Stomach (tissue), 9 donors: Measurements from ENCODE around the gene PTPRJ. TPM values are rescaled to one million over a fixed set of nuclear protein-coding genes. Genes with fewer than 3 reads are reported as not detected.
"Not testable (repeated sequence)": the region's sequence is repeated elsewhere in the genome, so short reads cannot be mapped to it uniquely, and the experiment has no call there.

ENCODE experiments used
- DNase-seq, 2 donors: peaks; one replicate each; pipeline versions ENCODE4 v3.0.0 to v3.0.0-alpha.2; 2013 to 2019
- H3K27ac ChIP-seq, 5 donors: fragments of 200-600 bp in 4 of 5; sonication (generic) in 4 of 5; one replicate each; pipeline ENCODE4 v1.5.1; 2013 to 2019; ENCODE audit warnings: mild to moderate bottlenecking in 1 of 5, moderate library complexity in 1 of 5
- H3K27me3 ChIP-seq, 3 donors: fragments of 200-600 bp; sonication (generic); one replicate each; pipeline ENCODE4 v1.5.1; 2017 to 2019; ENCODE audit warnings: mixed run types in 1 of 3
- H3K36me3 ChIP-seq, 4 donors: fragments of 200-600 bp; sonication (generic); 1 replicate in 3 of 4; 2 replicates in 1 of 4; pipeline ENCODE4 v1.5.1; 2016 to 2019
- H3K4me1 ChIP-seq, 4 donors: fragments of 200-600 bp; sonication (generic); one replicate each; pipeline ENCODE4 v1.5.1; 2016 to 2019
- H3K4me3 ChIP-seq, 4 donors: fragments of 200-600 bp; sonication (generic) in 3 of 4; one replicate each; pipeline ENCODE4 v1.5.1; 2016 to 2019; ENCODE audit warnings: mild to moderate bottlenecking in 1 of 4
- H3K9me3 ChIP-seq, 4 donors: fragments of 200-600 bp; sonication (generic); one replicate each; pipeline ENCODE4 v1.5.1; 2016 to 2019
- CTCF ChIP-seq, 7 experiments: fragments of 450-650 bp in 4 of 7; fragments of 200-600 bp in 3 of 7; sonication (generic) in 3 of 7; IDR thresholded peaks; one replicate each; pipeline ENCODE4 v1.5.1; 2016 to 2019; ENCODE audit warnings: antibody characterized with exemption in 7 of 7, control low read depth in 2 of 7, mild to moderate bottlenecking in 1 of 7
- EP300 ChIP-seq: sonication (generic); formaldehyde crosslinking; IDR thresholded peaks from one replicate; pipeline ENCODE4 v1.6.1; 2017; ENCODE audit warnings: antibody characterized with exemption
- POLR2A ChIP-seq, 4 donors: fragments of 450-650 bp; IDR thresholded peaks; one replicate each; pipeline ENCODE4 v1.6.1; 2016; ENCODE audit warnings: antibody characterized with exemption in 4 of 4, control low read depth in 2 of 4, mild to moderate bottlenecking in 1 of 4, moderate library complexity in 1 of 4
- POLR2AphosphoS5 ChIP-seq, 3 donors: sonication (generic); formaldehyde crosslinking; IDR thresholded peaks; one replicate each; pipeline ENCODE4 v1.6.1; 2016; ENCODE audit warnings: antibody characterized with exemption in 3 of 3
- WGBS, 5 donors: extraction: QIAGEN DNeasy Blood & Tissue Kit in 3 of 5; methylation state at CpG; one replicate each; pipeline versions ENCODE4 v1.1.5 to v1.1.7; 2013 to 2018; 5-methylcytosine and 5-hydroxymethylcytosine counted together
- intact Hi-C: fragments of 100-400 bp; cut with DNase I; formaldehyde crosslinking; loops from one replicate; pipeline ENCODE4 v1.15.1; 2023; ENCODE audit warnings: low total_unique reads
- polyA plus RNA-seq, 3 donors: library from polyadenylated mRNA; stranded (reverse); fragments of 200-250 nt; gene quantifications; one replicate each; pipeline ENCODE4 v1.2.3, GENCODE V29; 2013
- total RNA-seq, 5 donors: library from RNA; depleted of rRNA; stranded (reverse); fragments of >200 nt; gene quantifications; one replicate each; pipeline versions ENCODE4 v1.1.0 to v1.2.3, GENCODE V29; 2014 to 2016
- donor health status: healthy with polysubstance abuse.
- donor health status: Bipolar disorder and iron deficiency.
- donor health status: healthy.

The PTPRJ gene
- total and polyA plus RNA-seq, 8 donors: 2.6 to 351 (median 20.7) TPM

- TF ChIP-seq POLR2A (IDR thresholded peaks at IDR 0.05) (no peak), POLR2AphosphoS5 (IDR thresholded peaks at IDR 0.05) (no peak), EP300 (no peak), CTCF (IDR thresholded peaks at IDR 0.05) (no peak)
- WGBS, 5 donors: 77 to 85% (median 81%) methylated on average over 5 to 6 of the region's 6 CpGs
- Histone ChIP-seq H3K4me3 (no peak overlapping the region), H3K36me3 (peaks cover 18 to 84% (median 74%) of the 10 kb centered on the region in 4 donors), H3K27ac (no peak overlapping the region), H3K27me3 (no peaks in the 10 kb centered on the region), H3K9me3 (no peaks in the 10 kb centered on the region), H3K4me1 (no peaks in the 10 kb centered on the region)
- no peak for DNase-seq
- intact Hi-C loops: no loop called here
These were observed 149.5 kb downstream of the PTPRJ start for GRCh38 chr11:48129697-48130395.

GRCh38 chr11:48134221-48134922, 154.0 kb downstream of the PTPRJ start:
- H3K27ac ChIP-seq: no peak overlapping the region
- no peak for DNase-seq
- 92 to 95% (median 93%) methylated on average over 10 of the region's 10 CpGs for WGBS, 5 donors
- intact Hi-C loops: no loop called here
- TF ChIP-seq POLR2AphosphoS5 (IDR thresholded peaks at IDR 0.05): no peak
- no peak for TF ChIP-seq EP300
- no peak for TF ChIP-seq CTCF (IDR thresholded peaks at IDR 0.05)
- TF ChIP-seq POLR2A (IDR thresholded peaks at IDR 0.05): no peak
- no peaks in the 10 kb centered on the region for H3K9me3 ChIP-seq
- no peaks in the 10 kb centered on the region for H3K4me1 ChIP-seq
- H3K36me3 ChIP-seq: peaks cover 3 to 73% (median 68%) of the 10 kb centered on the region in 4 donors
- no peaks in the 10 kb centered on the region for H3K27me3 ChIP-seq
- H3K4me3 ChIP-seq: no peak overlapping the region

GRCh38 chr11:48138222-48138621, 157.9 kb downstream of the PTPRJ start:
- Histone ChIP-seq H3K9me3 (no peaks in the 10 kb centered on the region), H3K4me3 (no peak overlapping the region), H3K27ac (no peak overlapping the region), H3K27me3 (no peaks in the 10 kb centered on the region), H3K36me3 (peaks cover 11 to 61% (median 56%) of the 10 kb centered on the region in 4 donors), H3K4me1 (no peaks in the 10 kb centered on the region)
- DNase-seq: no peak
- TF ChIP-seq POLR2A (IDR thresholded peaks at IDR 0.05): no peak
- TF ChIP-seq EP300: no peak
- TF ChIP-seq CTCF (IDR thresholded peaks at IDR 0.05): no peak
- TF ChIP-seq POLR2AphosphoS5 (IDR thresholded peaks at IDR 0.05): no peak
- intact Hi-C loops: no loop called here

GRCh38 chr11:48139896-48140295, 159.5 kb downstream of the PTPRJ start:
- H3K27me3 ChIP-seq, intact Hi-C loops, H3K4me3 ChIP-seq, H3K9me3 ChIP-seq, DNase-seq, H3K4me1 ChIP-seq, H3K27ac ChIP-seq: not testable (repeated sequence)
- H3K36me3 ChIP-seq: peaks cover 25 to 76% (median 70%) of the 10 kb centered on the region in 4 donors
- 95 to 99% (median 96%) methylated on average over 3 of the region's 3 CpGs for WGBS, 5 donors
